Mesothelial cell of epicardium (in vitro differentiated cells): ENCODE data around the gene IL7R. TPM values are rescaled to one million over a fixed set of nuclear protein-coding genes. Genes with fewer than 3 reads are reported as not detected.

ENCODE experiments used
- DNase-seq, 2 experiments: peaks; one replicate each; pipeline ENCODE4 v3.0.0; 2021; ENCODE audit warnings: low spot score in 2 of 2; ENCODE audit not compliant: unreplicated experiment in 2 of 2
- H3K27ac Mint-ChIP-seq: 2 replicates; pipeline ENCODE4 v1.8.0; 2021; ENCODE audit warnings: mixed read lengths
- H3K27me3 Mint-ChIP-seq: 2 replicates; pipeline ENCODE4 v1.8.0; 2021; ENCODE audit warnings: low read depth, mixed read lengths
- H3K36me3 Mint-ChIP-seq: 2 replicates; pipeline ENCODE4 v1.8.0; 2021; ENCODE audit warnings: mixed read lengths
- H3K4me1 Mint-ChIP-seq: 2 replicates; pipeline ENCODE4 v1.8.0; 2021; ENCODE audit warnings: mixed read lengths
- H3K4me3 Mint-ChIP-seq: 2 replicates; pipeline ENCODE4 v1.8.0; 2021; ENCODE audit warnings: mild to moderate bottlenecking, moderate library complexity, mixed read lengths
- H3K9me3 Mint-ChIP-seq: 2 replicates; pipeline ENCODE4 v1.8.0; 2021; ENCODE audit warnings: mixed read lengths
- CTCF ChIP-seq: fragments of 200-600 bp; sonication (generic); IDR thresholded peaks from one replicate; pipeline ENCODE4 v1.5.0; 2021; ENCODE audit warnings: antibody characterized with exemption; ENCODE audit not compliant: unreplicated experiment
- total RNA-seq: library from RNA; stranded (reverse); gene quantifications from 3 replicates; pipeline ENCODE4 v1.2.1, GENCODE V29; 2021

The IL7R gene
- total RNA-seq, 1 donor from 2014 or later = 0.13 TPM

GRCh38 chr5:35904443-35905132, 47.9 kb downstream of the IL7R start:
- Mint-ChIP-seq H3K36me3 (no peaks in the 10 kb centered on the region), H3K4me1 (peaks cover 7% of the 10 kb centered on the region), H3K4me3 (no peak overlapping the region), H3K9me3 (peaks cover 9% of the 10 kb centered on the region), H3K27ac (no peak overlapping the region), H3K27me3 (peaks cover 2% of the 10 kb centered on the region)
- TF ChIP-seq CTCF = no peak
- no peak for DNase-seq

GRCh38 chr5:35908228-35908627, 51.5 kb downstream of the IL7R start:
- H3K4me1 Mint-ChIP-seq = peaks cover 7% of the 10 kb centered on the region
- no peak overlapping the region for H3K4me3 Mint-ChIP-seq
- peaks cover 23% of the 10 kb centered on the region for H3K9me3 Mint-ChIP-seq
- no peaks in the 10 kb centered on the region for H3K27me3 Mint-ChIP-seq
- no peak for TF ChIP-seq CTCF
- H3K27ac Mint-ChIP-seq = no peak overlapping the region
- no peak for DNase-seq
- H3K36me3 Mint-ChIP-seq = no peaks in the 10 kb centered on the region

GRCh38 chr5:35908814-35909213, 52.1 kb downstream of the IL7R start:
- H3K9me3 Mint-ChIP-seq = peaks cover 22% of the 10 kb centered on the region
- no peak overlapping the region for H3K4me3 Mint-ChIP-seq
- H3K27ac Mint-ChIP-seq = no peak overlapping the region
- DNase-seq = no peak
- no peak for TF ChIP-seq CTCF
- H3K27me3 Mint-ChIP-seq = no peaks in the 10 kb centered on the region
- no peaks in the 10 kb centered on the region for H3K36me3 Mint-ChIP-seq
- peaks cover 7% of the 10 kb centered on the region for H3K4me1 Mint-ChIP-seq

GRCh38 chr5:35919191-35919590, 62.5 kb downstream of the IL7R start:
- peak overlapping the region; percentile 14 for H3K27ac Mint-ChIP-seq
- H3K36me3 Mint-ChIP-seq = no peaks in the 10 kb centered on the region
- no peak overlapping the region for H3K4me3 Mint-ChIP-seq
- peak; percentile 34 to 57 for DNase-seq
- peaks cover 32% of the 10 kb centered on the region for H3K27me3 Mint-ChIP-seq
- TF ChIP-seq CTCF = no peak
- peaks cover 5% of the 10 kb centered on the region for H3K4me1 Mint-ChIP-seq
- peaks cover 21% of the 10 kb centered on the region for H3K9me3 Mint-ChIP-seq

GRCh38 chr5:35920890-35921289, 64.2 kb downstream of the IL7R start:
- H3K36me3 Mint-ChIP-seq = no peaks in the 10 kb centered on the region
- H3K4me3 Mint-ChIP-seq = no peak overlapping the region
- no peak for DNase-seq
- TF ChIP-seq CTCF = no peak
- no peak overlapping the region for H3K27ac Mint-ChIP-seq
- H3K4me1 Mint-ChIP-seq = peaks cover 11% of the 10 kb centered on the region
- H3K9me3 Mint-ChIP-seq = peaks cover 17% of the 10 kb centered on the region
- H3K27me3 Mint-ChIP-seq = peaks cover 48% of the 10 kb centered on the region
